Right hindlimb (tissue), 1 donor: ENCODE measurements around the gene SEMA4C.

Experiments
- DNase-seq: peaks from one replicate; pipeline ENCODE4 v3.0.0-alpha.2; 2018

The SEMA4C gene, protein sequence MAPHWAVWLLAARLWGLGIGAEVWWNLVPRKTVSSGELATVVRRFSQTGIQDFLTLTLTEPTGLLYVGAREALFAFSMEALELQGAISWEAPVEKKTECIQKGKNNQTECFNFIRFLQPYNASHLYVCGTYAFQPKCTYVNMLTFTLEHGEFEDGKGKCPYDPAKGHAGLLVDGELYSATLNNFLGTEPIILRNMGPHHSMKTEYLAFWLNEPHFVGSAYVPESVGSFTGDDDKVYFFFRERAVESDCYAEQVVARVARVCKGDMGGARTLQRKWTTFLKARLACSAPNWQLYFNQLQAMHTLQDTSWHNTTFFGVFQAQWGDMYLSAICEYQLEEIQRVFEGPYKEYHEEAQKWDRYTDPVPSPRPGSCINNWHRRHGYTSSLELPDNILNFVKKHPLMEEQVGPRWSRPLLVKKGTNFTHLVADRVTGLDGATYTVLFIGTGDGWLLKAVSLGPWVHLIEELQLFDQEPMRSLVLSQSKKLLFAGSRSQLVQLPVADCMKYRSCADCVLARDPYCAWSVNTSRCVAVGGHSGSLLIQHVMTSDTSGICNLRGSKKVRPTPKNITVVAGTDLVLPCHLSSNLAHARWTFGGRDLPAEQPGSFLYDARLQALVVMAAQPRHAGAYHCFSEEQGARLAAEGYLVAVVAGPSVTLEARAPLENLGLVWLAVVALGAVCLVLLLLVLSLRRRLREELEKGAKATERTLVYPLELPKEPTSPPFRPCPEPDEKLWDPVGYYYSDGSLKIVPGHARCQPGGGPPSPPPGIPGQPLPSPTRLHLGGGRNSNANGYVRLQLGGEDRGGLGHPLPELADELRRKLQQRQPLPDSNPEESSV

GRCh38 chr2:96869822-96870625 lies at the start of gene SEMA4C:
SEMA4C (minus strand) TSS chr2:96870080; CDS start chr2:96867886, 2,194 bp downstream.
- peak; percentile 79 for DNase-seq

- no peak for DNase-seq
Observed at GRCh38 chr2:96918754-96919550, 49.1 kb upstream of the SEMA4C start.

GRCh38 chr2:96918092-96918753 lies 48.3 kb upstream of the SEMA4C start:
- no peak for DNase-seq

GRCh38 chr2:96916646-96917543 lies 47.0 kb upstream of the SEMA4C start:
- no peak for DNase-seq

DNA sequence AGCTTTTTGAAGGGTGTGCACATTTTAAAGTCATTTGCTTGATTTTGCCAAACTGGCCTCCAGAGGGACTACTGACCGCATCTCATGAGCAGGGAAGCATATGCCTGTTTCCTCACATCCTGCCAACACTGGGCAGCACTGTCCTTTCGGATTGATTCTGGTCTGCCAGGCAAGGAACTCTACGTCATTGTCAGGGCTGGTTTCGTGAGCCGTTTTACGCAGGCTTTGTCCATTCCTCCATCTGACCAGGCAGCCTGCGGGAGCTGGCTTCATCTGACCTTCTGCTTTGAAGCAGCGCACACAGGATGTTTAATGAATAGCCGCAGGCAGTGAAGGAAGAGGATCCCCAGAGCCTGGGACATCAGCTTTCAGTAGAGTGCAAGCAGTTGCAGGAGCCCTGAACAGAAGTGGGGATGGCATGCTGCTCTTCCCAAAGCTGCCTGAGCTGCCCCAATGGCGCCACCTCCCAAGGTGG lies 46.3 kb upstream of the SEMA4C start:
- no peak for DNase-seq

- DNase-seq: no peak
Observed at GRCh38 chr2:96914332-96914731, 44.5 kb upstream of the SEMA4C start.

DNA sequence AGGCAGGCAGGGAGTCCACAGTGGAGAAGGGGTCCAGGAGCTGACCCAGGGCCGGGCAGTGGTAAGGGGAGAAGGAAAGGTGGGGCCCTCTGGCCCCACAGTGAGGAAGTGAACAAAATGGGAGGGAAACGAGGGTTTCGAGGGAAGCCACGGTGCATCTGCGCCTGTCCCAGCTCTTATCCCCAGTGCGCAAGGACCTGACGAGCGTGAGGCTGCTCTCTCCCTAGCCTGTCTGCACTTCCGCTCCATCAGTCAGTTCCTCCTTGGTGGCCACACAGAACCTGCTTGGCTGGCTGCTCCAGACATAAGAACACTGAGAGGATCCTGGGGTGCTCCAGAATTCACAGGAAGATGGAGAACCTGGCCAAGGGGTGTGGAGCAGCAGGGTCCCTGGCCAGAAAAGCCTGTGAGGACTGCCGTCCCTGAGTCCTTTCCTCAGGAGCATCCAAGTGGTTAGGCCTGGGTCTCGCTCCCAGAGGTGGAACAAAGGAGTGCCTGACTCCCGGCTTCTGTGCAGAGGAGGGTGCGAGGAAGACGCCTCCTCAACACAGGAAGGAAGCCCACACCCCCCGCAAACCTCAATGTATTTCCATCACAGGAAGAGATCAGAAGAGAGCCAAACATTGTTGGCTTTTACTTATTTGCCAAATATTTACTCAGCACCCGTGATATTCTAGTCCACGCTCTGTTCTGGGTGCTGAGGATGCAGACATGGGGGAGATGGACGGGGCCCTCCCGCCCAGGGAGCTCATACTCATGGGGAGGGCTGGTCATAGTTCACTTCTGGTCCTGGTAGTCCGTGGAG lies 43.7 kb upstream of the SEMA4C start:
- no peak for DNase-seq

DNA sequence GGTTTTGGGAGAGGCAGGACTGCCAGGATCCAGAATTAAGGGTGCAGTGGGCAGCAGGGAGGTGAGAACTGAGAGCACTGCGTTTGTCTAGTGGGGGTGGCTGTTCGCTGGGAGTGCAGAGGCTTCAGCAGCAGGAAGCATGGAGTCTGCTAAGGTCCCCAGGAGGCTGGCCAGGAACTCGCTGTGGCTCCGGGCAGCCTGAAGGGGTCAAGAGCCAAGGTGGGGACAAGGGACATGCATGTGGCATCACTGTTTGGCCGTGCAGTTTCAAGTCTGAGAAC lies 43.2 kb upstream of the SEMA4C start:
- no peak for DNase-seq

DNA sequence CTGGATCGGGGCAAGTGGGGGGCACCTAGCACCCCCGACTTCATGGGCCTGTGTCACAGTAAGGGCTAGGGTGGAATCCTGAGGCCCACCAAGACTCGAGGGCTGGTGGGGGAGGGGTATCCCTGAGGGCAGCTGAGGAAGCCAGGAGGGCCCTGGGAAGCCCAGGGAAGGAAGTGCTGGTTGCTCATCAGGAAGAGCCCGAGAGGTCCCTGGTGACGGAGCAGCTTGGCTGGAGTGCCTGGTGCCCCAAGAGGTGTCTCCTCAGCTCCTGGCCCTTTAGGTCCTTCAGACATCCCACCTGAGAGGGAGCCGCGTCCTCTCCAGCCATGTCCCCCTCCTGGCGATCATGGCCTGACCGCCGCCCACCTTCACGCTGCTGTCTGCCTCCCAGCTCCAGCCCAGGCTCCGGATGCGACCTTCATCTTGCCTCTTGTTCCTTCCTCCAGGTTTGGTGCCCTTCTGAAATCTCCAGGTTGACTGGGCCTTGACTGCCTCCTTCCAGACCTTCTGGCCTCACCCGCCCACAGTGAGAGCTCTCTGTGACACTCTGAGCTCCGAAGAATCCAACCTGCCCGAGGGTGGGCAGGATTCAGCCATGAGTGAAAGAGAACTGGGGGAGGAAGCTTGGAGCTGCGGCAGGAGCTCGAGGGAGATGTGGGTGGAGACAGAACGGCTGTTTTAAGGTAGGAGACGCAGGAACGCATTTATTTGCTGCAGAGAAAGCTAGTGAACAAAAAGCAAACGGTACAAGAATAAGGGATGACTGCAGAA lies 42.7 kb upstream of the SEMA4C start:
- DNase-seq: no peak

DNA sequence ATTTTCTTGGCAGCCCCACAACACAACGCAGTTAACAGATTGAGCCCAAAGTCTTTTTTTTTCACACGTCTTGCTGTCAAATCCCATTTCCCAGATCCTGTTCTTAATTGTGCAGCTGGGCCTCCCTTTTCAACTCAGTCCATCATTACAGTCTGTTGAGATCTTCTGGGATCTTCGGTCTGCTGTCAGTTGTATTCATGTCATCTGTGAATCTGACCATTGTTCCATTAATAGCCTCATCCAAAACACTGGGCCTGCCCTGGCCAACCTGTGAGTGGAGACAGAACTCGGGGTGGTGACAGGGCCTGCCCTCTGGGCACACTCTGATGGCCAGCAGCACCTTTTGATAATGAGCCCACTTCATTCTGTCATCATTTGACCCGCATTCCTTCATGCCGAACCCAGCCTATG lies 39.7 kb upstream of the SEMA4C start:
- no peak for DNase-seq

DNA sequence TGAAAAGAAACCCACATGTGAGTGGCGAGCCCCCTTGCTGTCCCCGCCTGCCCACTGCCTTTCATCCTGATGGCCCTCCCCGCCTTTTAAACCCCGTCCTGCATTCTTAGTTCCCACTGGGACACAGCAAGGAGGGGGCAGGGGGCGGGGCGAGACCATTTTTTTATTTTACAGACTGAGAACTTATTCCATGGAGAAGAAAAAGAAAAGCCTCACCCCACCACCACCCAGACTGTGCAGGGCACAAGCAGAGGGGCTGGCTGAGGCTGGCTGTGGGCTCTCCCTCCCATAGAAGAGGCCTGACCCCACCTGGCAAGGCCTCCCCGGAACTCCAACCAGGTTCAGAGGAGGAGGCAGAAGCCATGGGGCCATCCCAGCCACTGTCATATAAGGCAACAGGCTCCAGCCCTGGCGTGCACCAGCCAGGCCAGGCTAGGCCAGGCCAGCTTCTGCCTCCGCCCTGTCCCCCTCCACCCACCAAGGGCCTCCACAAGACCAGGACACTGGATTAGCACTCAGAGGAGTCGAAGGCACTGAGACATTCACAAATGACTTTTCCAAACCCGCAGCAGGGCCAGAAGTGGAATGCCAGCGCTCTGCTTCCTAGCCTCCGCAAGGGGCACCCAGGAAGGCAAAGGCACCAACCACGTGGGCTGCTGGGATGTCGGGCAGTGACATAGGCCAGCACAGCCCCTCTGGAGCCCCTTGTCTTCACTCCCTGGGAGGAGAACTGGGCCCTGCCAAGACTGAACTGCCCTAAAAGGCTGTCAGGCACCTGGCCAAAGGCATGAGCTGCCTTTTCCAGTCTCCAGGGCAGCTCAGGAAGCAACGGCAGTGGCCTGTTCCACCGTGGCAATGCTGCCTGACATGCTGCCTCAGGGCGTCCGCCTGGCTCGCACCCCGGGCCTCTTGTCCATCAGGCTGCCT lies 37.5 kb upstream of the SEMA4C start:
- DNase-seq: peak; percentile 91

DNA sequence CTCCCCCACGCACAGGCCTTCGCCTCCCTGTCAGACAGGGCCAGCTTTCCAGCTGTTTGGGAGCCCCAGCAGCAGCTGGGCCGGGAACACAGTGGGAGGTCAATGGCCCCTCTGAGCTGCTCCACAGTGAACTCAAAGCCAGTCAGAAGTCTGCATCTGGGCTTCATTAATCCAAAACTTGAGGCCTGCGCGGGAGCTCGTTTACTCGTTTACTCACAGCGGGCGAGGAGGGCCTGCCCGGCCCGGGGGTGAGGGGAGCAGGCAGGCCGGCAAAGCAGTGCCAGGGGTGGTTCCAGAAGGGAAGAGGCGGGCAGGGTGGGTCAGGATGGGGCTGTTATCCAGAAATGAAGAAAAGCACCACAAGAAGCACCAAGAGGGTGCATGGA lies 36.8 kb upstream of the SEMA4C start:
- DNase-seq: peak; percentile 90

- DNase-seq: no peak
Observed at GRCh38 chr2:96903815-96904214, 33.9 kb upstream of the SEMA4C start.

DNA sequence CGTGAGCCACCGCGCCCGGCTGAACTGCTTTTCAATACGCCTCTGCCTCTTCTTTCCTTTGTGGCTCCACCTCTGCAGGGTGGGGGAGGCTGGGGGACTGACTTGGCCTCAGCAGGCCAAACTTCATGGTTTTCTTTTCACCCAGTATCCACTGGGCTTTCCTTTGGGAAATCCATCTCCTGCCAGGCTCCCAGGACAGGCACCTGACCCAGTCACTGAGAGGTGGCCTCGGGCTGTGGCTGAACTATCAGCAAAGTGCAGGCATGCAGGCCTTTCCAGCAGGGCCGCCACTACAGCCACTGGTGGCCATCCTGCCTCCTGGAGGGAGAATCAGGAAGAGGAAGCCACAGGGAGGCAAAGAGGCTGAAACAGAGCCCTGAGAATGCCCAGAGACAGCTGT lies 33.4 kb upstream of the SEMA4C start:
- DNase-seq: no peak

DNA sequence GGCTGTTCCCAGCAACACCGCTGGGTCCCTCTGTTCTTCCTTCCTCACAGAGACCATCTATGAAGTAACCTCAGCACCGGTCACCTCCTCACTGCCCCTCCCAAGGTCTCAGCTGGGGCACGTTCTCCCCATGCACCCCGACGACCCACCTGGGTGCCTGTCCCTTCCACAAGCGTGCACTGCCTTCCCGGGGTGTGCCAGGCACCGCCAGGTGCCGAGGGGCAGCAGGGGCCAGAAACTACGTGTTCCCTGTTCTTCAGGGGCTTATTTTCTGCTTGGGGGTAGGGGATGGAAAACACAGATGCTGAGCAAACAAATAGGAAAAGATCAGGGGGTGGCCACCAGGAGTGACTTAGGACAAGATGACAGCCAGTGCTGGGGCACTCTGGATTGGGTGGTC lies 30.4 kb upstream of the SEMA4C start:
- no peak for DNase-seq

DNA sequence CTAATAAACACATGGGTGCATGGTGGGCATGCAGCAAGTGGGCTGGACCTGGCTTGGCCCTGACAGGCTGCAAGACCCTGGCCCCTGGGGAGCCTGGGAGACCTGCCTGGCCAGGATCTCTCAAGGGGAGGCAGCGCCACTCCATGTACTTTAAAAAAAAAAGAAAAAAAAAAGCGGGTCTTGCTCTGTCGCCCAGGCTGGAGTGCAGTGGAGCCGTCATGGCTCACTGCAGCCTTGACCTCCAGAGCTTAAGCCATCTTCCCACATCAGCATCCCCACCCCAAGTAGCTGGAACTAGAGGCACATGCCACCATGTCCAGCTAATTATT lies 29.5 kb upstream of the SEMA4C start:
- no peak for DNase-seq

- DNase-seq: no peak
Observed at GRCh38 chr2:96898641-96899412, 28.9 kb upstream of the SEMA4C start.
